DOHH2 (cell line): ENCODE data around the gene UPK1A.

ENCODE experiments used
- EZH2phosphoT487 ChIP-seq: fragments of 200-600 bp; sonication (generic); IDR thresholded peaks from 2 replicates; pipeline ENCODE4 v1.6.1; 2017; ENCODE audit warnings: borderline replicate concordance, mild to moderate bottlenecking, antibody characterized with exemption, low read length, moderate library complexity, mixed read lengths
- TF ChIP-seq, protein P1 (sequence below): fragments of 200-600 bp; sonication (generic); IDR thresholded peaks from one replicate; pipeline ENCODE4 v1.5.1; 2014; ENCODE audit warnings: antibody characterized with exemption, mild to moderate bottlenecking, low read depth, low read length; ENCODE audit not compliant: poor library complexity, severe bottlenecking

DNA sequence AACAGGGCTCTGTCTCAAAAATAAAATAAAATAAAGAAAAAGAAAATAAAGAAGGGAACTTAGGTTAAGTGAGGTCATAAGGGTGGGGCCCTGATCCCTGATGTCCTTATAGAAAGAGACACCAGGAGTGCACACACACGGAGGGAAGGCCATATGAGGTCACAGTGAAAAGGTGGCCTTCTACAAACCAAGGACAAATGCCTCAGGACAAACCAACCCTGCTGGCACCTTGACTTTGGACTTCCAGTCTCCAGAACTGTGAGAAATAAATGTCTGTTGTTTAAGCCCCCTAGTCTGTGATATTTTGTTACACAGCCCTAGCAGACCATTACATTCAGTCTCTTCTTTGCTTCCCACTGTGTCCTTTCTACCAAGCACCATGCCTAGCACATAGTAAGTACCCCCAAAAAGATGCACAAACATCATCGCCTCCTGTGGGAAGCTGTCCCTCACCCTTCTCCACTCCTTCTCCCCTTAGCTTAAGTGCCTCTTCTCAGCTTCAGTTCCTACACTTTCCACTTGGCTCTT, 29.6 kb downstream of the UPK1A start:
- TF ChIP-seq, protein P1, sequence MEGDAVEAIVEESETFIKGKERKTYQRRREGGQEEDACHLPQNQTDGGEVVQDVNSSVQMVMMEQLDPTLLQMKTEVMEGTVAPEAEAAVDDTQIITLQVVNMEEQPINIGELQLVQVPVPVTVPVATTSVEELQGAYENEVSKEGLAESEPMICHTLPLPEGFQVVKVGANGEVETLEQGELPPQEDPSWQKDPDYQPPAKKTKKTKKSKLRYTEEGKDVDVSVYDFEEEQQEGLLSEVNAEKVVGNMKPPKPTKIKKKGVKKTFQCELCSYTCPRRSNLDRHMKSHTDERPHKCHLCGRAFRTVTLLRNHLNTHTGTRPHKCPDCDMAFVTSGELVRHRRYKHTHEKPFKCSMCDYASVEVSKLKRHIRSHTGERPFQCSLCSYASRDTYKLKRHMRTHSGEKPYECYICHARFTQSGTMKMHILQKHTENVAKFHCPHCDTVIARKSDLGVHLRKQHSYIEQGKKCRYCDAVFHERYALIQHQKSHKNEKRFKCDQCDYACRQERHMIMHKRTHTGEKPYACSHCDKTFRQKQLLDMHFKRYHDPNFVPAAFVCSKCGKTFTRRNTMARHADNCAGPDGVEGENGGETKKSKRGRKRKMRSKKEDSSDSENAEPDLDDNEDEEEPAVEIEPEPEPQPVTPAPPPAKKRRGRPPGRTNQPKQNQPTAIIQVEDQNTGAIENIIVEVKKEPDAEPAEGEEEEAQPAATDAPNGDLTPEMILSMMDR = no peak
- TF ChIP-seq EZH2phosphoT487 = no peak
